SK-N-SH treated with all-trans-retinoic acid at 6 μM for 48 hours (cell line): ENCODE results near the gene PRDM15.

Experiments
- ATAC-seq: fragments of 200-7000 bp; cut with Tn5 transposase; 3 replicates; pipeline ENCODE4 v1.9.1; 2020; ENCODE audit warnings: mild to moderate bottlenecking, moderate library complexity
- ARNTL ChIP-seq: fragments of 450-650 bp; formaldehyde crosslinking; IDR thresholded peaks from 2 replicates; pipeline ENCODE4 v1.5.0; 2020; ENCODE audit warnings: low read depth, mild to moderate bottlenecking, moderate library complexity, borderline replicate concordance
- CREB5 ChIP-seq: fragments of 250-450 bp; sonication (Bioruptor Pico); IDR thresholded peaks from 2 replicates; pipeline ENCODE4 v1.5.1; 2020; ENCODE audit warnings: low read depth, mild to moderate bottlenecking, moderate library complexity
- CSDC2 ChIP-seq: fragments of 250-450 bp; sonication (Bioruptor Pico); IDR thresholded peaks from 2 replicates; pipeline ENCODE4 v1.5.0; 2020; ENCODE audit warnings: mild to moderate bottlenecking, moderate library complexity
- CSRNP3 ChIP-seq: fragments of 250-450 bp; sonication (Bioruptor Pico); IDR thresholded peaks from 2 replicates; pipeline ENCODE4 v1.5.1; 2021; ENCODE audit warnings: mild to moderate bottlenecking, moderate library complexity
- ESRRG ChIP-seq: fragments of 250-450 bp; sonication (Bioruptor Pico); IDR thresholded peaks from 2 replicates; pipeline ENCODE4 v1.6.1; 2021; ENCODE audit warnings: mild to moderate bottlenecking
- ISL1 ChIP-seq: fragments of 250-450 bp; sonication (Bioruptor Pico); IDR thresholded peaks from 2 replicates; pipeline ENCODE4 v2.1.2; 2022; ENCODE audit warnings: mild to moderate bottlenecking, moderate library complexity
- OSR1 ChIP-seq: fragments of 250-450 bp; sonication (Bioruptor Pico); IDR thresholded peaks from 2 replicates; pipeline ENCODE4 v1.8.0; 2022; ENCODE audit warnings: moderate library complexity, mild to moderate bottlenecking, inconsistent platforms
- POU6F1 ChIP-seq: fragments of 250-450 bp; sonication (Bioruptor Pico); IDR thresholded peaks from 2 replicates; pipeline ENCODE4 v1.8.0; 2021; ENCODE audit warnings: low read depth, mild to moderate bottlenecking, moderate library complexity, borderline replicate concordance
- PPARA ChIP-seq: fragments of 250-450 bp; sonication (Bioruptor Pico); IDR thresholded peaks from 2 replicates; pipeline ENCODE4 v1.5.0; 2020; ENCODE audit warnings: mild to moderate bottlenecking, borderline replicate concordance
- SNAI2 ChIP-seq: fragments of 250-450 bp; sonication (Bioruptor Pico); IDR thresholded peaks from 2 replicates; pipeline ENCODE4 v1.5.0; 2020; ENCODE audit warnings: mild to moderate bottlenecking, moderate library complexity
- TCF4 ChIP-seq: fragments of 250-450 bp; sonication (Bioruptor Pico); IDR thresholded peaks from 2 replicates; pipeline ENCODE4 v1.8.0; 2021; ENCODE audit warnings: mild to moderate bottlenecking, moderate library complexity, borderline replicate concordance
- TSHZ2 ChIP-seq: fragments of 250-450 bp; sonication (Bioruptor Pico); IDR thresholded peaks from 2 replicates; pipeline ENCODE4 v1.5.0; 2020; ENCODE audit warnings: mild to moderate bottlenecking, moderate library complexity
- ZFP3 ChIP-seq: fragments of 250-450 bp; sonication (Bioruptor Pico); IDR thresholded peaks from 2 replicates; pipeline ENCODE4 v1.5.0; 2020; ENCODE audit warnings: mild to moderate bottlenecking, moderate library complexity
- ZFP30 ChIP-seq: fragments of 450-650 bp; formaldehyde crosslinking; IDR thresholded peaks from 2 replicates; pipeline ENCODE4 v1.5.0; 2022; ENCODE audit warnings: mild to moderate bottlenecking, moderate library complexity
- ZNF70 ChIP-seq: fragments of 450-650 bp; formaldehyde crosslinking; IDR thresholded peaks from 2 replicates; pipeline ENCODE4 v1.5.0; 2020; ENCODE audit warnings: mild to moderate bottlenecking, moderate library complexity
- ZNF8 ChIP-seq: fragments of 450-650 bp; formaldehyde crosslinking; IDR thresholded peaks from 2 replicates; pipeline ENCODE4 v1.5.0; 2020; ENCODE audit warnings: mild to moderate bottlenecking, moderate library complexity

Gene PRDM15

GRCh38 chr21:41805038-41805437 lies 74.1 kb downstream of the PRDM15 start:
- no peak for ATAC-seq
- TF ChIP-seq ZFP30 (CRISPR knock-in tag) (no peak), ZNF8 (CRISPR knock-in tag) (no peak), ISL1 (CRISPR knock-in tag) (no peak), CREB5 (CRISPR knock-in tag) (no peak), TCF4 (CRISPR knock-in tag) (no peak), CSDC2 (no peak), OSR1 (CRISPR knock-in tag) (no peak), CSRNP3 (CRISPR knock-in tag) (no peak), POU6F1 (CRISPR knock-in tag) (no peak)

GRCh38 chr21:41804381-41804780 lies 74.8 kb downstream of the PRDM15 start:
- no peak for TF ChIP-seq ZFP3 (CRISPR knock-in tag)
- no peak for TF ChIP-seq CSRNP3 (CRISPR knock-in tag)
- no peak for TF ChIP-seq CSDC2
- no peak for TF ChIP-seq TCF4 (CRISPR knock-in tag)
- TF ChIP-seq ARNTL = no peak
- TF ChIP-seq ESRRG (CRISPR knock-in tag) = no peak
- no peak for TF ChIP-seq PPARA
- no peak for TF ChIP-seq SNAI2 (CRISPR knock-in tag)
- TF ChIP-seq ISL1 (CRISPR knock-in tag) = no peak
- no peak for ATAC-seq

- ATAC-seq = no peak
Observed at GRCh38 chr21:41803316-41803715, 75.8 kb downstream of the PRDM15 start.

More at GRCh38 chr21:41803316-41803715, 75.8 kb downstream of the PRDM15 start:
- TF ChIP-seq ZFP3 (CRISPR knock-in tag) (no peak), TSHZ2 (CRISPR knock-in tag) (no peak), ZNF70 (CRISPR knock-in tag) (no peak), ARNTL (no peak), CREB5 (CRISPR knock-in tag) (no peak)
